ENCODE results near the gene PIGS.

PIGS gene

GRCh38 chr17:28598389-28598788 is 27.1 kb upstream of the PIGS start:
- no peak for TF ChIP-seq CTCF (conservative IDR thresholded peaks at IDR 0.05; ENCODE audit: control insufficient read depth, insufficient read depth, low read depth, low read length)
- no peak for DNase-seq (ENCODE audit: low read depth)
- peak overlapping the region; percentile 89 for H3K4me3 ChIP-seq (ENCODE audit: control insufficient read depth, low read depth, low read length)

- DNase-seq (ENCODE audit: low read depth), result no peak
- TF ChIP-seq CTCF (conservative IDR thresholded peaks at IDR 0.05; ENCODE audit: control insufficient read depth, insufficient read depth, low read depth, low read length), result no peak
- H3K4me3 ChIP-seq (ENCODE audit: control insufficient read depth, low read depth, low read length), result peak overlapping the region; percentile 89
Observed at GRCh38 chr17:28597606-28598383, 26.5 kb upstream of the PIGS start.

- no peak overlapping the region for H3K4me3 ChIP-seq (ENCODE audit: control insufficient read depth, low read depth, low read length)
- no peak for TF ChIP-seq CTCF (conservative IDR thresholded peaks at IDR 0.05; ENCODE audit: control insufficient read depth, insufficient read depth, low read depth, low read length)
- no peak for DNase-seq (ENCODE audit: low read depth)
Observed at GRCh38 chr17:28592260-28592659, 20.9 kb upstream of the PIGS start.

- TF ChIP-seq CTCF (conservative IDR thresholded peaks at IDR 0.05; ENCODE audit: control insufficient read depth, insufficient read depth, low read depth, low read length), result no peak
- no peak for DNase-seq (ENCODE audit: low read depth)
- H3K4me3 ChIP-seq (ENCODE audit: control insufficient read depth, low read depth, low read length), result no peak overlapping the region
Observed at GRCh38 chr17:28585851-28586250, 14.5 kb upstream of the PIGS start.

- no peak for TF ChIP-seq CTCF (conservative IDR thresholded peaks at IDR 0.05; ENCODE audit: control insufficient read depth, insufficient read depth, low read depth, low read length)
- no peak for DNase-seq (ENCODE audit: low read depth)
- no peak overlapping the region for H3K4me3 ChIP-seq (ENCODE audit: control insufficient read depth, low read depth, low read length)
Observed at GRCh38 chr17:28584434-28584833, 13.1 kb upstream of the PIGS start.

GRCh38 chr17:28582513-28582912 is 11.2 kb upstream of the PIGS start:
- no peak for TF ChIP-seq CTCF (conservative IDR thresholded peaks at IDR 0.05; ENCODE audit: control insufficient read depth, insufficient read depth, low read depth, low read length)
- no peak overlapping the region for H3K4me3 ChIP-seq (ENCODE audit: control insufficient read depth, low read depth, low read length)
- no peak for DNase-seq (ENCODE audit: low read depth)

All from fibroblast of mammary gland (primary cell).